HepG2 (cell line): ENCODE data around the gene FRRS1. TPM values are rescaled to one million over a fixed set of nuclear protein-coding genes. Genes with fewer than 3 reads are reported as not detected.

ENCODE experiments used
- CREM ChIP-seq, 2 experiments: sonication (generic) in 1 of 2; formaldehyde crosslinking in 1 of 2; IDR thresholded peaks; 2 replicates each; pipeline versions ENCODE4 v1.4.0 to v1.6.1; 2016 to 2020; ENCODE audit warnings: antibody characterized with exemption in 1 of 2, mild to moderate bottlenecking in 1 of 2, missing genetic modification reagents in 1 of 2
- IKZF5 ChIP-seq: IDR thresholded peaks from 2 replicates; pipeline ENCODE4 v1.6.1; 2018; ENCODE audit warnings: missing genetic modification reagents, mild to moderate bottlenecking, missing compliant biosample characterization
- ISL2 ChIP-seq: sonication (generic); formaldehyde crosslinking; IDR thresholded peaks from 2 replicates; pipeline ENCODE4 v1.5.0; 2020; ENCODE audit warnings: missing genetic modification reagents
- MBNL3 ChIP-seq: fragments of 250-450 bp; sonication (Bioruptor Pico); conservative IDR thresholded peaks from 2 replicates; pipeline ENCODE4 v1.8.0; 2022; ENCODE audit warnings: mild to moderate bottlenecking, inconsistent platforms
- NFIC ChIP-seq: IDR thresholded peaks from 2 replicates; pipeline ENCODE4 v1.6.1; 2012; ENCODE audit warnings: mild to moderate bottlenecking, low read length, inconsistent platforms
- NR2C2 ChIP-seq: sonication (generic); formaldehyde crosslinking; IDR thresholded peaks from 2 replicates; pipeline ENCODE4 v1.4.0; 2020; ENCODE audit warnings: missing genetic modification reagents, mild to moderate bottlenecking, moderate library complexity, borderline replicate concordance
- PHF21A ChIP-seq: sonication (generic); formaldehyde crosslinking; IDR thresholded peaks from 2 replicates; pipeline ENCODE4 v1.5.0; 2020; ENCODE audit warnings: mild to moderate bottlenecking, missing genetic modification reagents
- REST ChIP-seq, 2 experiments: IDR thresholded peaks; 2 replicates each; pipeline ENCODE4 v1.6.1; 2011 to 2012; ENCODE audit warnings: low read length in 2 of 2, borderline replicate concordance in 1 of 2, low read depth in 1 of 2, mild to moderate bottlenecking in 1 of 2, moderate library complexity in 1 of 2
- SKI ChIP-seq: fragments of 450-650 bp; IDR thresholded peaks from one replicate; pipeline ENCODE4 v1.6.1; 2018; ENCODE audit warnings: mild to moderate bottlenecking; ENCODE audit not compliant: partially characterized antibody
- SRF ChIP-seq: IDR thresholded peaks from 2 replicates; pipeline ENCODE4 v1.6.1; 2011; ENCODE audit warnings: mild to moderate bottlenecking, low read depth, low read length, moderate library complexity
- STAG1 ChIP-seq: sonication (generic); formaldehyde crosslinking; IDR thresholded peaks from 2 replicates; pipeline ENCODE4 v1.4.0; 2020; ENCODE audit warnings: missing genetic modification reagents
- TFE3 ChIP-seq: IDR thresholded peaks from 2 replicates; pipeline ENCODE4 v1.6.1; 2016
- ZMYM2 ChIP-seq: sonication (generic); formaldehyde crosslinking; IDR thresholded peaks from 2 replicates; pipeline ENCODE4 v1.8.0; 2022; ENCODE audit warnings: mild to moderate bottlenecking, missing genetic modification reagents
- ZNF362 ChIP-seq: sonication (generic); formaldehyde crosslinking; IDR thresholded peaks from 2 replicates; pipeline ENCODE4 v1.4.0; 2020; ENCODE audit warnings: missing genetic modification reagents, mild to moderate bottlenecking, borderline replicate concordance
- ZNF430 ChIP-seq: sonication (generic); formaldehyde crosslinking; IDR thresholded peaks from 2 replicates; pipeline ENCODE4 v1.9.0; 2021; ENCODE audit warnings: mild to moderate bottlenecking, missing genetic modification reagents
- ZNF546 ChIP-seq: sonication (generic); formaldehyde crosslinking; conservative IDR thresholded peaks from 2 replicates; pipeline ENCODE4 v1.8.1; 2023; ENCODE audit warnings: mild to moderate bottlenecking, missing genetic modification reagents
- ZNF597 ChIP-seq: sonication (generic); formaldehyde crosslinking; IDR thresholded peaks from 2 replicates; pipeline ENCODE4 v1.5.0; 2020; ENCODE audit warnings: missing genetic modification reagents
- ZNF644 ChIP-seq: IDR thresholded peaks from 2 replicates; pipeline ENCODE4 v1.6.1; 2016; ENCODE audit warnings: low read depth
- ZSCAN31 ChIP-seq: sonication (generic); formaldehyde crosslinking; IDR thresholded peaks from 2 replicates; pipeline ENCODE4 v1.5.0; 2020; ENCODE audit warnings: low read depth, mild to moderate bottlenecking, missing genetic modification reagents
- polyA plus RNA-seq, 8 experiments: library from polyadenylated mRNA; depleted of rRNA in 3 of 8; stranded (reverse) in 7 of 8; unstranded in 1 of 8; fragments of >200 nt; fragmentation: Illumina TruSeq in 4 of 8; extraction: Trizol in 4 of 8; gene quantifications; 2 replicates each; pipeline versions ENCODE4 v1.2.1 to v1.2.3, GENCODE V29; 2011 to 2016; ENCODE audit warnings: low read depth in 4 of 8, missing spikeins in 1 of 8, mixed read lengths in 1 of 8; ENCODE audit not compliant: insufficient read depth in 1 of 8
- total RNA-seq, 5 experiments: library from RNA; depleted of rRNA; stranded (reverse); fragments of >200 nt; fragmentation: Illumina TruSeq; extraction: Trizol; gene quantifications; 2 replicates each; pipeline ENCODE4 v1.2.3, GENCODE V29; 2016; ENCODE audit warnings: low read depth in 1 of 5

FRRS1 gene
- total and polyA plus RNA-seq, 2 of the 13 experiments (the other 11 are each of a cell fraction or from before 2014, with no cell fraction given) = 22.6 to 23.4 TPM

GRCh38 chr1:99738858-99739465 is 27.5 kb downstream of the FRRS1 start (continued):
- TF ChIP-seq REST (IDR thresholded peaks at IDR 0.05; ENCODE audit: borderline replicate concordance in 1 of 2, low read depth in 1 of 2, low read length in 2 of 2) = 0 out of 4 replicates have a peak, but pooled peaks of 1 of the 2 experiments have one; percentile 14
- TF ChIP-seq ZMYM2 (CRISPR knock-in tag) = 0 out of 2 replicates have a peak, but pooled peaks have one; percentile 52
- TF ChIP-seq SKI = peak; percentile 33
- no peak for TF ChIP-seq ZSCAN31 (CRISPR knock-in tag)
- TF ChIP-seq TFE3 = peak; percentile 20; the same call in 1 of the 2 replicates
- no peak for TF ChIP-seq MBNL3 (CRISPR knock-in tag)
- 0 out of 2 replicates have a peak, but pooled peaks have one; percentile 5 for TF ChIP-seq STAG1 (CRISPR knock-in tag)
- 0 out of 2 replicates have a peak, but pooled peaks have one; percentile 28 for TF ChIP-seq ZNF430 (CRISPR knock-in tag)
- peak; percentile 93 for TF ChIP-seq ZNF644 (CRISPR knock-in tag)
- TF ChIP-seq ZNF597 (CRISPR knock-in tag) = no peak
- TF ChIP-seq IKZF5 (CRISPR knock-in tag) = peak; percentile 37; the same call in 1 of the 2 replicates
- no peak for TF ChIP-seq ZNF546 (CRISPR knock-in tag)
- TF ChIP-seq PHF21A (CRISPR knock-in tag) = no peak; the same call in 1 of the 2 replicates
- peak; percentile 48; the same call in 1 of the 2 replicates for TF ChIP-seq NFIC
- TF ChIP-seq SRF = no peak
- peak; percentile 55 for TF ChIP-seq CREM (IDR thresholded peaks at IDR 0.05)
- TF ChIP-seq CREM (CRISPR knock-in tag; IDR thresholded peaks at IDR 0.05) = no peak
- TF ChIP-seq NR2C2 = peak; percentile 47; the same call in 1 of the 2 replicates
- peak; percentile 63; the same call in 1 of the 2 replicates for TF ChIP-seq ISL2 (CRISPR knock-in tag)
- peak; percentile 58; the same call in 1 of the 2 replicates for TF ChIP-seq ZNF362
